GM23338 (cell line): ENCODE results near the gene PPP2R5D. TPM values are rescaled to one million over a fixed set of nuclear protein-coding genes. Genes with fewer than 3 reads are reported as not detected.

Experiments
- ATAC-seq: fragments of 200-7000 bp; cut with Tn5 transposase; 3 replicates; pipeline ENCODE4 v1.9.1; 2020
- DNase-seq: peaks from one replicate; pipeline ENCODE4 v3.0.0-alpha.2; 2015; ENCODE audit warnings: low spot score
- H2AFZ ChIP-seq: fragments of 200-600 bp; sonication (generic); 2 replicates; pipeline ENCODE4 v1.8.0; 2016; ENCODE audit warnings: antibody characterized with exemption, mild to moderate bottlenecking, moderate library complexity
- H3F3A ChIP-seq: fragments of 200-600 bp; sonication (generic); replicated peaks from 2 replicates; pipeline ENCODE4 v1.8.0; 2017; ENCODE audit warnings: antibody characterized with exemption, mixed run types, low read depth
- H3K27ac ChIP-seq: fragments of 200-600 bp; sonication (generic); 2 replicates; pipeline ENCODE4 v1.6.1; 2016; ENCODE audit warnings: low read depth
- H3K27me3 ChIP-seq: fragments of 200-600 bp; sonication (generic); 2 replicates; pipeline ENCODE4 v1.8.0; 2016; ENCODE audit warnings: mild to moderate bottlenecking, mixed run types, moderate library complexity; ENCODE audit not compliant: insufficient read depth
- H3K36me3 ChIP-seq: fragments of 200-600 bp; sonication (generic); 2 replicates; pipeline ENCODE4 v1.8.0; 2016; ENCODE audit warnings: mild to moderate bottlenecking; ENCODE audit not compliant: insufficient read depth
- H3K4me1 ChIP-seq: fragments of 200-600 bp; sonication (generic); 2 replicates; pipeline ENCODE4 v1.8.0; 2016; ENCODE audit warnings: mild to moderate bottlenecking, moderate library complexity; ENCODE audit not compliant: insufficient read depth
- H3K4me2 ChIP-seq: fragments of 200-600 bp; sonication (generic); 2 replicates; pipeline ENCODE4 v1.7.1; 2017; ENCODE audit warnings: mixed run types
- H3K4me3 ChIP-seq: fragments of 200-600 bp; sonication (generic); 2 replicates; pipeline ENCODE4 v1.6.1; 2016; ENCODE audit warnings: mixed run types
- H3K79me2 ChIP-seq: fragments of 200-600 bp; sonication (generic); replicated peaks from 2 replicates; pipeline ENCODE4 v1.8.0; 2017; ENCODE audit warnings: mild to moderate bottlenecking; ENCODE audit not compliant: insufficient read depth
- H3K9me2 ChIP-seq: fragments of 200-600 bp; sonication (generic); 2 replicates; pipeline ENCODE4 v1.8.0; 2017; ENCODE audit not compliant: insufficient read depth
- H4K20me1 ChIP-seq: fragments of 200-600 bp; sonication (generic); replicated peaks from 2 replicates; pipeline ENCODE4 v1.8.0; 2017; ENCODE audit warnings: mild to moderate bottlenecking; ENCODE audit not compliant: insufficient read depth
- H3K27ac Mint-ChIP-seq: 2 replicates; pipeline ENCODE4 v1.8.0; 2020; ENCODE audit warnings: inconsistent platforms, mild to moderate bottlenecking, moderate library complexity, mixed read lengths
- H3K27me3 Mint-ChIP-seq: 3 replicates; pipeline ENCODE4 v1.8.0; 2022; ENCODE audit warnings: low read depth, mild to moderate bottlenecking, moderate library complexity, mixed read lengths, inconsistent platforms; ENCODE audit not compliant: insufficient read depth, poor library complexity
- H3K36me3 Mint-ChIP-seq: 3 replicates; pipeline ENCODE4 v1.8.0; 2021; ENCODE audit warnings: low read depth, mild to moderate bottlenecking, inconsistent platforms, moderate library complexity, mixed read lengths
- H3K4me1 Mint-ChIP-seq: 3 replicates; pipeline ENCODE4 v1.8.0; 2020; ENCODE audit warnings: mild to moderate bottlenecking, inconsistent platforms, mixed read lengths
- H3K4me3 Mint-ChIP-seq: 3 replicates; pipeline ENCODE4 v1.8.0; 2021; ENCODE audit warnings: moderate library complexity, mild to moderate bottlenecking, inconsistent platforms, mixed read lengths
- H3K9me3 Mint-ChIP-seq: 3 replicates; pipeline ENCODE4 v1.8.0; 2020; ENCODE audit warnings: moderate library complexity, mild to moderate bottlenecking, inconsistent platforms, mixed read lengths
- CREB1 ChIP-seq: fragments of 250-450 bp; sonication (Bioruptor Pico); IDR thresholded peaks from 2 replicates; pipeline ENCODE4 v1.5.0; 2020; ENCODE audit warnings: low read depth, mild to moderate bottlenecking, moderate library complexity
- EZH2 ChIP-seq: fragments of 200-600 bp; sonication (generic); IDR thresholded peaks from one replicate; pipeline ENCODE4 v1.8.0; 2017; ENCODE audit warnings: antibody characterized with exemption, mild to moderate bottlenecking, low read depth; ENCODE audit not compliant: unreplicated experiment
- EZH2phosphoT487 ChIP-seq: fragments of 200-600 bp; sonication (generic); IDR thresholded peaks from one replicate; pipeline ENCODE4 v1.8.1; 2018; ENCODE audit warnings: antibody characterized with exemption; ENCODE audit not compliant: unreplicated experiment
- JUNB ChIP-seq: IDR thresholded peaks from one replicate; pipeline ENCODE4 v1.6.1; 2016; ENCODE audit warnings: antibody characterized with exemption; ENCODE audit not compliant: unreplicated experiment
- NANOG ChIP-seq: IDR thresholded peaks from 2 replicates; pipeline ENCODE4 v1.6.1; 2016; ENCODE audit warnings: antibody characterized with exemption, borderline replicate concordance
- POLR2AphosphoS5 ChIP-seq: IDR thresholded peaks from 2 replicates; pipeline ENCODE4 v1.6.1; 2016; ENCODE audit warnings: antibody characterized with exemption, low read depth
- STAT1 ChIP-seq: IDR thresholded peaks from one replicate; pipeline ENCODE4 v1.6.1; 2016; ENCODE audit warnings: antibody characterized with exemption; ENCODE audit not compliant: unreplicated experiment
- ZNF114 ChIP-seq: fragments of 250-450 bp; sonication (Bioruptor Pico); IDR thresholded peaks from 2 replicates; pipeline ENCODE4 v1.5.0; 2020; ENCODE audit warnings: mild to moderate bottlenecking, moderate library complexity
- ZNF331 ChIP-seq: fragments of 250-450 bp; sonication (Bioruptor Pico); IDR thresholded peaks from 2 replicates; pipeline ENCODE4 v1.5.0; 2020; ENCODE audit warnings: low read depth, mild to moderate bottlenecking, moderate library complexity
- polyA plus RNA-seq: library from polyadenylated mRNA; unstranded; fragments of >200 nt; fragmentation: Nextera tagmentation; extraction: Ambion mirVana; gene quantifications from 2 replicates; pipeline ENCODE4 v1.2.1, GENCODE V29; 2016
- total RNA-seq: library from RNA; depleted of rRNA; stranded (reverse); fragments of >200 nt; shearing (Covaris generic); gene quantifications from 2 replicates; pipeline ENCODE4 v1.2.3, GENCODE V29; 2014
- TF ChIP-seq, protein P1 (sequence below), 2 experiments: fragments of 200-600 bp in 1 of 2; sonication (generic) in 1 of 2; conservative IDR thresholded peaks; 2 replicates each; pipeline versions ENCODE4 v1.5.1 to v1.6.1; 2016 to 2017; ENCODE audit warnings: antibody characterized with exemption in 2 of 2, low read depth in 2 of 2, mild to moderate bottlenecking in 2 of 2, moderate library complexity in 1 of 2
- TF ChIP-seq, protein P2 (sequence below): fragments of 250-450 bp; sonication (Bioruptor Pico); IDR thresholded peaks from 2 replicates; pipeline ENCODE4 v1.5.0; 2020; ENCODE audit warnings: mild to moderate bottlenecking, moderate library complexity
- TF ChIP-seq, protein P3 (sequence below): IDR thresholded peaks from one replicate; pipeline ENCODE4 v1.6.1; 2018; ENCODE audit warnings: antibody characterized with exemption; ENCODE audit not compliant: unreplicated experiment
- TF ChIP-seq, protein P4 (sequence below): IDR thresholded peaks from 2 replicates; pipeline ENCODE4 v1.6.1; 2016; ENCODE audit warnings: antibody characterized with exemption

The PPP2R5D gene
- total and polyA plus RNA-seq, 2 experiments from 2014 or later = 20.0 to 55.3 TPM

DNA sequence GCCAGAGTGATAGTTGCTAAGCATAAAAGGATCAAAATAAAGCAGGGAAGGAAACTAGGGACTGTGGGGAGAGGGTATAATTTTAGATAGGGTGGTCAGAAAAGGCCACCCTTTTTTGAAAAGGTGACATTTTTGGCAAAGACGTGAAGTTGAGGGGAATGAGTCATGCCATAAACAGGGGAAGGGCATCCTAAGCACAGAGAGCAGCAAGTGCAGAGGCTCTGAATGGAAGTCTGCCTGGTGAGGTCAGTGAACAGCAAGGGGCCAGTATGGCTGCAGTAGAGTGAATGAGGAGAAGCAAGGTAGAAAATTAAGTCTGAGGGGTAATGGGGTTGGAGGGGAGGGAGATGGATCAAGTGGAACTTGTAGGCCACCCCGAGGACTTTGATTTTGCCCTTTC lies 77.5 kb downstream of the PPP2R5D start:
- peaks cover 20% of the 10 kb centered on the region for H3K4me1 Mint-ChIP-seq
- H3K4me3 Mint-ChIP-seq = peak overlapping the region; percentile 28; the same call in 1 of the 3 replicates
- H3K27ac Mint-ChIP-seq = no peak overlapping the region
- peaks cover 10% of the 10 kb centered on the region for H3K36me3 Mint-ChIP-seq
- Histone ChIP-seq H3K79me2 (peaks cover 26% of the 10 kb centered on the region), H3F3A (peaks cover 8% of the 10 kb centered on the region), H3K9me2 (no peaks in the 10 kb centered on the region), H3K4me2 (no peak overlapping the region), H3K4me1 (peaks cover 9% of the 10 kb centered on the region), H3K27ac (no peak overlapping the region), H3K27me3 (no peaks in the 10 kb centered on the region), H2AFZ (no peak overlapping the region), H4K20me1 (no peaks in the 10 kb centered on the region), H3K4me3 (no peak overlapping the region), H3K36me3 (peaks cover 5% of the 10 kb centered on the region; the same call in 1 of the 2 replicates)
- no peaks in the 10 kb centered on the region; the same call in 2 of the 3 replicates for H3K9me3 Mint-ChIP-seq
- H3K27me3 Mint-ChIP-seq = peaks cover 14% of the 10 kb centered on the region
- DNase-seq = no peak
- ATAC-seq = no peak
- no peak for TF ChIP-seq POLR2AphosphoS5
- no peak for TF ChIP-seq CREB1 (CRISPR knock-in tag)
- TF ChIP-seq NANOG = no peak
- TF ChIP-seq STAT1 = no peak
- TF ChIP-seq, protein P1, sequence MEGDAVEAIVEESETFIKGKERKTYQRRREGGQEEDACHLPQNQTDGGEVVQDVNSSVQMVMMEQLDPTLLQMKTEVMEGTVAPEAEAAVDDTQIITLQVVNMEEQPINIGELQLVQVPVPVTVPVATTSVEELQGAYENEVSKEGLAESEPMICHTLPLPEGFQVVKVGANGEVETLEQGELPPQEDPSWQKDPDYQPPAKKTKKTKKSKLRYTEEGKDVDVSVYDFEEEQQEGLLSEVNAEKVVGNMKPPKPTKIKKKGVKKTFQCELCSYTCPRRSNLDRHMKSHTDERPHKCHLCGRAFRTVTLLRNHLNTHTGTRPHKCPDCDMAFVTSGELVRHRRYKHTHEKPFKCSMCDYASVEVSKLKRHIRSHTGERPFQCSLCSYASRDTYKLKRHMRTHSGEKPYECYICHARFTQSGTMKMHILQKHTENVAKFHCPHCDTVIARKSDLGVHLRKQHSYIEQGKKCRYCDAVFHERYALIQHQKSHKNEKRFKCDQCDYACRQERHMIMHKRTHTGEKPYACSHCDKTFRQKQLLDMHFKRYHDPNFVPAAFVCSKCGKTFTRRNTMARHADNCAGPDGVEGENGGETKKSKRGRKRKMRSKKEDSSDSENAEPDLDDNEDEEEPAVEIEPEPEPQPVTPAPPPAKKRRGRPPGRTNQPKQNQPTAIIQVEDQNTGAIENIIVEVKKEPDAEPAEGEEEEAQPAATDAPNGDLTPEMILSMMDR (conservative IDR thresholded peaks at IDR 0.05; ENCODE audit: low read depth in 2 of 2) = no peak
- TF ChIP-seq, protein P2, sequence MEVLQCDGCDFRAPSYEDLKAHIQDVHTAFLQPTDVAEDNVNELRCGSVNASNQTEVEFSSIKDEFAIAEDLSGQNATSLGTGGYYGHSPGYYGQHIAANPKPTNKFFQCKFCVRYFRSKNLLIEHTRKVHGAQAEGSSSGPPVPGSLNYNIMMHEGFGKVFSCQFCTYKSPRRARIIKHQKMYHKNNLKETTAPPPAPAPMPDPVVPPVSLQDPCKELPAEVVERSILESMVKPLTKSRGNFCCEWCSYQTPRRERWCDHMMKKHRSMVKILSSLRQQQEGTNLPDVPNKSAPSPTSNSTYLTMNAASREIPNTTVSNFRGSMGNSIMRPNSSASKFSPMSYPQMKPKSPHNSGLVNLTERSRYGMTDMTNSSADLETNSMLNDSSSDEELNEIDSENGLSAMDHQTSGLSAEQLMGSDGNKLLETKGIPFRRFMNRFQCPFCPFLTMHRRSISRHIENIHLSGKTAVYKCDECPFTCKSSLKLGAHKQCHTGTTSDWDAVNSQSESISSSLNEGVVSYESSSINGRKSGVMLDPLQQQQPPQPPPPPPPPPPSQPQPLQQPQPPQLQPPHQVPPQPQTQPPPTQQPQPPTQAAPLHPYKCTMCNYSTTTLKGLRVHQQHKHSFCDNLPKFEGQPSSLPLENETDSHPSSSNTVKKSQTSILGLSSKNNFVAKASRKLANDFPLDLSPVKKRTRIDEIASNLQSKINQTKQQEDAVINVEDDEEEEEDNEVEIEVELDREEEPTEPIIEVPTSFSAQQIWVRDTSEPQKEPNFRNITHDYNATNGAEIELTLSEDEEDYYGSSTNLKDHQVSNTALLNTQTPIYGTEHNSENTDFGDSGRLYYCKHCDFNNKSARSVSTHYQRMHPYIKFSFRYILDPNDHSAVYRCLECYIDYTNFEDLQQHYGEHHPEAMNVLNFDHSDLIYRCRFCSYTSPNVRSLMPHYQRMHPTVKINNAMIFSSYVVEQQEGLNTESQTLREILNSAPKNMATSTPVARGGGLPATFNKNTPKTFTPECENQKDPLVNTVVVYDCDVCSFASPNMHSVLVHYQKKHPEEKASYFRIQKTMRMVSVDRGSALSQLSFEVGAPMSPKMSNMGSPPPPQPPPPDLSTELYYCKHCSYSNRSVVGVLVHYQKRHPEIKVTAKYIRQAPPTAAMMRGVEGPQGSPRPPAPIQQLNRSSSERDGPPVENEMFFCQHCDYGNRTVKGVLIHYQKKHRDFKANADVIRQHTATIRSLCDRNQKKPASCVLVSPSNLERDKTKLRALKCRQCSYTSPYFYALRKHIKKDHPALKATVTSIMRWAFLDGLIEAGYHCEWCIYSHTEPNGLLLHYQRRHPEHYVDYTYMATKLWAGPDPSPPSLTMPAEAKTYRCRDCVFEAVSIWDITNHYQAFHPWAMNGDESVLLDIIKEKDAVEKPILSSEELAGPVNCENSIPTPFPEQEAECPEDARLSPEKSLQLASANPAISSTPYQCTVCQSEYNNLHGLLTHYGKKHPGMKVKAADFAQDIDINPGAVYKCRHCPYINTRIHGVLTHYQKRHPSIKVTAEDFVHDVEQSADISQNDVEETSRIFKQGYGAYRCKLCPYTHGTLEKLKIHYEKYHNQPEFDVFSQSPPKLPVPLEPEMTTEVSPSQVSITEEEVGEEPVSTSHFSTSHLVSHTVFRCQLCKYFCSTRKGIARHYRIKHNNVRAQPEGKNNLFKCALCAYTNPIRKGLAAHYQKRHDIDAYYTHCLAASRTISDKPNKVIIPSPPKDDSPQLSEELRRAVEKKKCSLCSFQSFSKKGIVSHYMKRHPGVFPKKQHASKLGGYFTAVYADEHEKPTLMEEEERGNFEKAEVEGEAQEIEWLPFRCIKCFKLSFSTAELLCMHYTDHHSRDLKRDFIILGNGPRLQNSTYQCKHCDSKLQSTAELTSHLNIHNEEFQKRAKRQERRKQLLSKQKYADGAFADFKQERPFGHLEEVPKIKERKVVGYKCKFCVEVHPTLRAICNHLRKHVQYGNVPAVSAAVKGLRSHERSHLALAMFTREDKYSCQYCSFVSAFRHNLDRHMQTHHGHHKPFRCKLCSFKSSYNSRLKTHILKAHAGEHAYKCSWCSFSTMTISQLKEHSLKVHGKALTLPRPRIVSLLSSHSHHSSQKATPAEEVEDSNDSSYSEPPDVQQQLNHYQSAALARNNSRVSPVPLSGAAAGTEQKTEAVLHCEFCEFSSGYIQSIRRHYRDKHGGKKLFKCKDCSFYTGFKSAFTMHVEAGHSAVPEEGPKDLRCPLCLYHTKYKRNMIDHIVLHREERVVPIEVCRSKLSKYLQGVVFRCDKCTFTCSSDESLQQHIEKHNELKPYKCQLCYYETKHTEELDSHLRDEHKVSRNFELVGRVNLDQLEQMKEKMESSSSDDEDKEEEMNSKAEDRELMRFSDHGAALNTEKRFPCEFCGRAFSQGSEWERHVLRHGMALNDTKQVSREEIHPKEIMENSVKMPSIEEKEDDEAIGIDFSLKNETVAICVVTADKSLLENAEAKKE = no peak
- TF ChIP-seq ZNF114 (CRISPR knock-in tag) = no peak
- no peak for TF ChIP-seq ZNF331
- TF ChIP-seq, protein P3, sequence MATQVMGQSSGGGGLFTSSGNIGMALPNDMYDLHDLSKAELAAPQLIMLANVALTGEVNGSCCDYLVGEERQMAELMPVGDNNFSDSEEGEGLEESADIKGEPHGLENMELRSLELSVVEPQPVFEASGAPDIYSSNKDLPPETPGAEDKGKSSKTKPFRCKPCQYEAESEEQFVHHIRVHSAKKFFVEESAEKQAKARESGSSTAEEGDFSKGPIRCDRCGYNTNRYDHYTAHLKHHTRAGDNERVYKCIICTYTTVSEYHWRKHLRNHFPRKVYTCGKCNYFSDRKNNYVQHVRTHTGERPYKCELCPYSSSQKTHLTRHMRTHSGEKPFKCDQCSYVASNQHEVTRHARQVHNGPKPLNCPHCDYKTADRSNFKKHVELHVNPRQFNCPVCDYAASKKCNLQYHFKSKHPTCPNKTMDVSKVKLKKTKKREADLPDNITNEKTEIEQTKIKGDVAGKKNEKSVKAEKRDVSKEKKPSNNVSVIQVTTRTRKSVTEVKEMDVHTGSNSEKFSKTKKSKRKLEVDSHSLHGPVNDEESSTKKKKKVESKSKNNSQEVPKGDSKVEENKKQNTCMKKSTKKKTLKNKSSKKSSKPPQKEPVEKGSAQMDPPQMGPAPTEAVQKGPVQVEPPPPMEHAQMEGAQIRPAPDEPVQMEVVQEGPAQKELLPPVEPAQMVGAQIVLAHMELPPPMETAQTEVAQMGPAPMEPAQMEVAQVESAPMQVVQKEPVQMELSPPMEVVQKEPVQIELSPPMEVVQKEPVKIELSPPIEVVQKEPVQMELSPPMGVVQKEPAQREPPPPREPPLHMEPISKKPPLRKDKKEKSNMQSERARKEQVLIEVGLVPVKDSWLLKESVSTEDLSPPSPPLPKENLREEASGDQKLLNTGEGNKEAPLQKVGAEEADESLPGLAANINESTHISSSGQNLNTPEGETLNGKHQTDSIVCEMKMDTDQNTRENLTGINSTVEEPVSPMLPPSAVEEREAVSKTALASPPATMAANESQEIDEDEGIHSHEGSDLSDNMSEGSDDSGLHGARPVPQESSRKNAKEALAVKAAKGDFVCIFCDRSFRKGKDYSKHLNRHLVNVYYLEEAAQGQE = no peak
- TF ChIP-seq, protein P4, sequence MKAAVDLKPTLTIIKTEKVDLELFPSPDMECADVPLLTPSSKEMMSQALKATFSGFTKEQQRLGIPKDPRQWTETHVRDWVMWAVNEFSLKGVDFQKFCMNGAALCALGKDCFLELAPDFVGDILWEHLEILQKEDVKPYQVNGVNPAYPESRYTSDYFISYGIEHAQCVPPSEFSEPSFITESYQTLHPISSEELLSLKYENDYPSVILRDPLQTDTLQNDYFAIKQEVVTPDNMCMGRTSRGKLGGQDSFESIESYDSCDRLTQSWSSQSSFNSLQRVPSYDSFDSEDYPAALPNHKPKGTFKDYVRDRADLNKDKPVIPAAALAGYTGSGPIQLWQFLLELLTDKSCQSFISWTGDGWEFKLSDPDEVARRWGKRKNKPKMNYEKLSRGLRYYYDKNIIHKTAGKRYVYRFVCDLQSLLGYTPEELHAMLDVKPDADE = no peak
- no peak for TF ChIP-seq JUNB
- TF ChIP-seq EZH2phosphoT487 = no peak
- TF ChIP-seq EZH2 = no peak
